KMS-11 (cell line): ENCODE data around the gene PTCSC3.

Experiments
- H2AFZ ChIP-seq: fragments of 200-600 bp; sonication (generic); 2 replicates; pipeline ENCODE4 v1.6.1; 2016; ENCODE audit warnings: antibody characterized with exemption, mixed run types, low read depth
- H3K27ac ChIP-seq: fragments of 200-600 bp; sonication (generic); 2 replicates; pipeline ENCODE4 v1.6.1; 2016; ENCODE audit warnings: mild to moderate bottlenecking, mixed run types
- H3K27me3 ChIP-seq: fragments of 200-600 bp; sonication (generic); 2 replicates; pipeline ENCODE4 v1.6.1; 2017; ENCODE audit warnings: mild to moderate bottlenecking, low read depth, mixed run types, moderate library complexity; ENCODE audit not compliant: insufficient read depth
- H3K36me3 ChIP-seq: fragments of 200-600 bp; sonication (generic); 2 replicates; pipeline ENCODE4 v1.6.1; 2017; ENCODE audit warnings: mild to moderate bottlenecking, mixed run types; ENCODE audit not compliant: insufficient read depth
- H3K4me1 ChIP-seq: fragments of 200-600 bp; sonication (generic); 2 replicates; pipeline ENCODE4 v1.6.1; 2016; ENCODE audit warnings: mild to moderate bottlenecking, low read depth, mixed run types; ENCODE audit not compliant: poor library complexity, severe bottlenecking
- H3K4me2 ChIP-seq: fragments of 200-600 bp; sonication (generic); 2 replicates; pipeline ENCODE4 v1.7.0; 2016; ENCODE audit warnings: mild to moderate bottlenecking, mixed run types
- H3K4me3 ChIP-seq: fragments of 200-600 bp; sonication (generic); IDR thresholded peaks from 2 replicates; pipeline ENCODE4 v1.6.1; 2017; ENCODE audit warnings: low read depth, low read length, mixed read lengths; ENCODE audit not compliant: insufficient read depth
- H3K79me2 ChIP-seq: fragments of 200-600 bp; sonication (generic); 2 replicates; pipeline ENCODE4 v1.6.1; 2016; ENCODE audit warnings: low read depth, mixed run types; ENCODE audit not compliant: insufficient read depth
- H3K9ac ChIP-seq: fragments of 200-600 bp; sonication (generic); 2 replicates; pipeline ENCODE4 v1.6.1; 2016; ENCODE audit warnings: mild to moderate bottlenecking, mixed run types
- H4K20me1 ChIP-seq: fragments of 200-600 bp; sonication (generic); 2 replicates; pipeline ENCODE4 v1.6.1; 2016; ENCODE audit warnings: mild to moderate bottlenecking, mixed run types; ENCODE audit not compliant: insufficient read depth
- CTCF ChIP-seq: fragments of 200-600 bp; sonication (generic); conservative IDR thresholded peaks from 2 replicates; pipeline ENCODE4 v1.6.1; 2017; ENCODE audit warnings: low read depth, mild to moderate bottlenecking, antibody characterized with exemption, low read length, moderate library complexity, mixed read lengths

PTCSC3 gene

GRCh38 chr14:36167431-36167830, 9.1 kb downstream of the PTCSC3 start:
- Histone ChIP-seq H3K4me1 (no peaks in the 10 kb centered on the region), H3K36me3 (no peaks in the 10 kb centered on the region), H3K4me2 (no peak overlapping the region), H3K27ac (no peak overlapping the region), H2AFZ (no peak overlapping the region), H3K79me2 (no peaks in the 10 kb centered on the region), H3K9ac (no peak overlapping the region), H3K4me3 (no peak overlapping the region), H4K20me1 (no peaks in the 10 kb centered on the region), H3K27me3 (no peaks in the 10 kb centered on the region)
- no peak for TF ChIP-seq CTCF

GRCh38 chr14:36163451-36163850, 13.1 kb downstream of the PTCSC3 start:
- Histone ChIP-seq H4K20me1 (no peaks in the 10 kb centered on the region), H3K27me3 (no peaks in the 10 kb centered on the region), H3K27ac (no peak overlapping the region), H3K36me3 (no peaks in the 10 kb centered on the region), H3K79me2 (no peaks in the 10 kb centered on the region), H3K4me3 (no peak overlapping the region), H3K4me2 (no peak overlapping the region), H3K9ac (no peak overlapping the region), H2AFZ (no peak overlapping the region), H3K4me1 (no peaks in the 10 kb centered on the region)
- TF ChIP-seq CTCF: no peak

- H3K36me3 ChIP-seq: no peaks in the 10 kb centered on the region
- H3K27me3 ChIP-seq: no peaks in the 10 kb centered on the region
- H3K9ac ChIP-seq: no peak overlapping the region
- H3K79me2 ChIP-seq: no peaks in the 10 kb centered on the region
- H3K4me3 ChIP-seq: no peak overlapping the region
- no peak overlapping the region for H3K4me2 ChIP-seq
- H3K27ac ChIP-seq: no peak overlapping the region
- no peaks in the 10 kb centered on the region for H3K4me1 ChIP-seq
- no peak for TF ChIP-seq CTCF
- H4K20me1 ChIP-seq: no peaks in the 10 kb centered on the region
- no peak overlapping the region for H2AFZ ChIP-seq
These were observed 14.3 kb downstream of the PTCSC3 start for GRCh38 chr14:36162267-36162666.

GRCh38 chr14:36161776-36162175, 14.7 kb downstream of the PTCSC3 start:
- no peak overlapping the region for H3K4me2 ChIP-seq
- H3K4me3 ChIP-seq: no peak overlapping the region
- H3K27me3 ChIP-seq: no peaks in the 10 kb centered on the region
- H4K20me1 ChIP-seq: no peaks in the 10 kb centered on the region
- H3K79me2 ChIP-seq: no peaks in the 10 kb centered on the region
- no peaks in the 10 kb centered on the region for H3K36me3 ChIP-seq
- no peak overlapping the region for H2AFZ ChIP-seq
- TF ChIP-seq CTCF: no peak
- H3K27ac ChIP-seq: no peak overlapping the region
- H3K9ac ChIP-seq: no peak overlapping the region
- H3K4me1 ChIP-seq: no peaks in the 10 kb centered on the region

- H3K4me3 ChIP-seq: no peak overlapping the region
- H3K9ac ChIP-seq: no peak overlapping the region
- no peak overlapping the region for H3K4me2 ChIP-seq
- no peak for TF ChIP-seq CTCF
- H3K79me2 ChIP-seq: no peaks in the 10 kb centered on the region
- H2AFZ ChIP-seq: no peak overlapping the region
- H3K27ac ChIP-seq: no peak overlapping the region
- H3K27me3 ChIP-seq: no peaks in the 10 kb centered on the region
- H3K4me1 ChIP-seq: no peaks in the 10 kb centered on the region
- H4K20me1 ChIP-seq: no peaks in the 10 kb centered on the region
- no peaks in the 10 kb centered on the region for H3K36me3 ChIP-seq
These were observed 25.2 kb downstream of the PTCSC3 start for GRCh38 chr14:36151335-36151734.
